Tongue (tissue), 1 donor: ENCODE measurements around the gene LRRC4B. TPM values are rescaled to one million over a fixed set of nuclear protein-coding genes. Genes with fewer than 3 reads are reported as not detected.

Source experiments
- total RNA-seq: library from RNA; depleted of rRNA; stranded (reverse); fragments of >200 nt; gene quantifications from one replicate; pipeline ENCODE4 v1.2.3, GENCODE V29; 2014

The LRRC4B gene
- total RNA-seq, 1 donor from 2014 or later: 13.0 TPM

Other genes starting within 250 kb of the LRRC4B start
- 1.0 TPM for gene KCNC3, start 239.1 kb downstream of the LRRC4B start, total RNA-seq
- 0.51 TPM for gene NAPSA, start 202.8 kb downstream of the LRRC4B start, total RNA-seq
- 53.3 TPM for gene NR1H2, start 192.0 kb downstream of the LRRC4B start, total RNA-seq
- gene POLD1, start 184.1 kb downstream of the LRRC4B start, total RNA-seq: 16.0 TPM
- 0.10 TPM for gene SPIB, start 149.5 kb downstream of the LRRC4B start, total RNA-seq
- gene MYBPC2, start 135.5 kb downstream of the LRRC4B start, total RNA-seq: 59.5 TPM
- 79.0 TPM for gene EMC10, start 91.9 kb downstream of the LRRC4B start, total RNA-seq
- 0.92 TPM for gene GARIN5A, start 91.6 kb downstream of the LRRC4B start, total RNA-seq
- gene JOSD2, start 57.2 kb downstream of the LRRC4B start, total RNA-seq: 11.4 TPM
- not detected for gene ASPDH, start 54.5 kb downstream of the LRRC4B start, total RNA-seq
- gene SYT3, start 71.4 kb upstream of the LRRC4B start, total RNA-seq: 0.10 TPM
- not detected for gene C19orf81, start 81.0 kb upstream of the LRRC4B start, total RNA-seq
- 6.3 TPM for gene SHANK1, start 151.4 kb upstream of the LRRC4B start, total RNA-seq
- gene CLEC11A, start 154.9 kb upstream of the LRRC4B start, total RNA-seq: 23.1 TPM
- not detected for gene GPR32, start 202.0 kb upstream of the LRRC4B start, total RNA-seq
- not detected for gene ACP4, start 222.0 kb upstream of the LRRC4B start, total RNA-seq